Progenitor cell of endocrine pancreas (in vitro differentiated cells): Measurements from ENCODE around the gene CMIP. TPM values are rescaled to one million over a fixed set of nuclear protein-coding genes. Genes with fewer than 3 reads are reported as not detected.
"Not testable (repeated sequence)": the region's sequence is repeated elsewhere in the genome, so short reads cannot be mapped to it uniquely, and the experiment has no call there.

ENCODE experiments used
- DNase-seq: peaks from one replicate; pipeline ENCODE4 v3.0.0; 2021; ENCODE audit warnings: low spot score; ENCODE audit not compliant: unreplicated experiment
- H3K27ac Mint-ChIP-seq: 2 replicates; pipeline ENCODE4 v1.8.0; 2021; ENCODE audit warnings: mild to moderate bottlenecking, moderate library complexity, mixed read lengths
- H3K27me3 Mint-ChIP-seq: 2 replicates; pipeline ENCODE4 v1.8.0; 2021; ENCODE audit warnings: mixed read lengths
- H3K36me3 Mint-ChIP-seq: 2 replicates; pipeline ENCODE4 v1.8.0; 2022; ENCODE audit warnings: mixed read lengths; ENCODE audit not compliant: insufficient read depth
- H3K4me1 Mint-ChIP-seq: 2 replicates; pipeline ENCODE4 v1.8.0; 2021; ENCODE audit warnings: low read depth, mixed read lengths
- H3K4me3 Mint-ChIP-seq: 2 replicates; pipeline ENCODE4 v1.8.0; 2021; ENCODE audit warnings: low read depth, mild to moderate bottlenecking, moderate library complexity, mixed read lengths
- H3K9me3 Mint-ChIP-seq: 2 replicates; pipeline ENCODE4 v1.8.0; 2021; ENCODE audit warnings: low read depth, mixed read lengths
- total RNA-seq: library from RNA; stranded (reverse); gene quantifications from 2 replicates; pipeline ENCODE4 v1.2.1, GENCODE V29; 2021
- TF ChIP-seq, protein P1 (sequence below): fragments of 200-600 bp; sonication (generic); IDR thresholded peaks from one replicate; pipeline ENCODE4 v1.5.0; 2021; ENCODE audit warnings: antibody characterized with exemption, mild to moderate bottlenecking; ENCODE audit not compliant: unreplicated experiment

The CMIP gene
- total RNA-seq, 1 donor from 2014 or later: 62.7 TPM

DNA sequence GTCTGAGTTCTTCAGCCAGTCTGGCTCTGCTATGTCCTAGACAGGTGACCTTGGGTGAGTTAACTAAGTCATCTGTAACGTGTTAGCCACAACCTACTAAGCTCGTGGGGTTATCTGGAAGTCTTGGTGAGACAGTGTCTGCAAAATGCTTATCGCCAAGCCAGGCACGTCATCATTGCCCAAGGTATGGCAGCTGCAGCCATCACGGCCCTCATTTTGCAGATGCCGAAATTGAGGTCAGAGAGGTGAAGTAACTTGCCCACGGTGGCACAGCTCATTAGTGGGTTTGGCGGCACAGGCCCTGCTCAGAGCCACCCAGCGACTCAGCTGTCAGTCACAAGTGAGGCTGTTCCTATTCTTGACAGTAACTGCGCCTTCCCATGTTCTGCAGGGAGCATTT lies 79.8 kb downstream of the CMIP start:
- Mint-ChIP-seq H3K4me3 (no peak overlapping the region), H3K27me3 (no peaks in the 10 kb centered on the region), H3K9me3 (peaks cover 13% of the 10 kb centered on the region), H3K4me1 (peaks cover 4% of the 10 kb centered on the region), H3K27ac (no peak overlapping the region), H3K36me3 (peaks cover 21% of the 10 kb centered on the region)
- no peak for DNase-seq
- TF ChIP-seq, protein P1, sequence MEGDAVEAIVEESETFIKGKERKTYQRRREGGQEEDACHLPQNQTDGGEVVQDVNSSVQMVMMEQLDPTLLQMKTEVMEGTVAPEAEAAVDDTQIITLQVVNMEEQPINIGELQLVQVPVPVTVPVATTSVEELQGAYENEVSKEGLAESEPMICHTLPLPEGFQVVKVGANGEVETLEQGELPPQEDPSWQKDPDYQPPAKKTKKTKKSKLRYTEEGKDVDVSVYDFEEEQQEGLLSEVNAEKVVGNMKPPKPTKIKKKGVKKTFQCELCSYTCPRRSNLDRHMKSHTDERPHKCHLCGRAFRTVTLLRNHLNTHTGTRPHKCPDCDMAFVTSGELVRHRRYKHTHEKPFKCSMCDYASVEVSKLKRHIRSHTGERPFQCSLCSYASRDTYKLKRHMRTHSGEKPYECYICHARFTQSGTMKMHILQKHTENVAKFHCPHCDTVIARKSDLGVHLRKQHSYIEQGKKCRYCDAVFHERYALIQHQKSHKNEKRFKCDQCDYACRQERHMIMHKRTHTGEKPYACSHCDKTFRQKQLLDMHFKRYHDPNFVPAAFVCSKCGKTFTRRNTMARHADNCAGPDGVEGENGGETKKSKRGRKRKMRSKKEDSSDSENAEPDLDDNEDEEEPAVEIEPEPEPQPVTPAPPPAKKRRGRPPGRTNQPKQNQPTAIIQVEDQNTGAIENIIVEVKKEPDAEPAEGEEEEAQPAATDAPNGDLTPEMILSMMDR: no peak

DNA sequence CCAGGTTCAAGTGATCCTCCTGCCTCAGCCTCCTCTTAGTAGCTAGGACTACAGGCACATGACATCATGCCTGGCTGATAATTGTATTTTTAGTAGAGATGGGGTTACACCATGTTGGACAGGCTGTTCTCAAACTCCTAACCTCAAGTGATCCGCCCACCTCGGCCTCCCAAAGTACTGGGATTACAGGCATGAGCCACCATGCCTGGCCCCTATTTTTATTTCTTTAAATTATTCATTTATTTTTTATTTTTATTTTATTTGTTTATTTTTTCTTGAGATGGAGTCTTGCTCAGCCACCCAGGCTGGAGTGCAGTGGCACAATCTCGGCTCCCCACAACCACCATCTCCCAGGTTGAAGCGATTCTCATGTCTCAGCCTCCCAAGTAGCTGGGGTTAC lies 80.3 kb downstream of the CMIP start:
- H3K27me3 Mint-ChIP-seq, DNase-seq, H3K4me1 Mint-ChIP-seq, H3K27ac Mint-ChIP-seq, H3K4me3 Mint-ChIP-seq: not testable (repeated sequence)
- H3K36me3 Mint-ChIP-seq: peaks cover 22% of the 10 kb centered on the region
- H3K9me3 Mint-ChIP-seq: peaks cover 14% of the 10 kb centered on the region

DNA sequence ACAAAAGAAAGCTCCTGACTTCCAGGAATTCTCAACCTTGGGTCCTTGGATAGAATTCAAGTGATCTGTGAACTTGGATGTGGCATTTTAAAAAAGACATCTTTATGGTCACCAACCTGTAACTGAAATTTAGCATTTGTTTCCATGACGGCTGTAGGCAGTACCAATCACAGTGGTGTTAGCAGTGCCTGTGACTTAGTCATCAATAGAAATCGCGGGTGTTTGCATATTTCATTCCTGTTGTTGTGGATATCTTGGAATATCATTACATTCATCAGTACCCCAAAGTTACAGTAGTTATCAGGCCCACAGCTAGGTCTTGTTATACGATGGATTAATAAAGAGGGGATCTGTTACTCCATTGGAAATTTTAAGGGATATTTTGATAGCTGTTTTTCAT lies 81.6 kb downstream of the CMIP start:
- Mint-ChIP-seq H3K9me3 (peaks cover 14% of the 10 kb centered on the region), H3K27me3 (no peaks in the 10 kb centered on the region), H3K4me3 (no peak overlapping the region), H3K4me1 (peaks cover 4% of the 10 kb centered on the region), H3K36me3 (peaks cover 23% of the 10 kb centered on the region), H3K27ac (no peak overlapping the region)
- no peak for DNase-seq
- TF ChIP-seq, protein P1: no peak

DNA sequence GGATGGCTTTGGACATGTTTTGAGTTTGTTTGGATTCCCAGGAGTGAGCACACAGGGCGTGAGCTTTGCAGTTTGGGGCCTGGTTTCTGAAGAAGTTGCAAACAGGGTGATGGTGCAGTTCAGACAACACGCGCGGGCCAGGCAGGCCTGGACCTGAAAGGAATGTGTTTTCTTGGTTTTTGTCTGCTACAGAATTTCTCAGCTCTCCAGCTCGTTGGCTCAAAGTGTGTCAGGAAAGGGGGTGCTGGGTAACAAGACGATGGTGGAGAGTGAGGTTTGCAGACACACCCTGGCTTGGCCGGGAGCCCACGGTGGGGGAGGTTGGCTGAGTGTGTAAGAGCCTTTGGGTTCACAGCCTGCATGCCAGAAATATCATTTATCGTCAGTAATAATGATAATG lies 82.3 kb downstream of the CMIP start:
- TF ChIP-seq, protein P1: no peak
- Mint-ChIP-seq H3K36me3 (peaks cover 25% of the 10 kb centered on the region), H3K9me3 (peaks cover 14% of the 10 kb centered on the region)

DNA sequence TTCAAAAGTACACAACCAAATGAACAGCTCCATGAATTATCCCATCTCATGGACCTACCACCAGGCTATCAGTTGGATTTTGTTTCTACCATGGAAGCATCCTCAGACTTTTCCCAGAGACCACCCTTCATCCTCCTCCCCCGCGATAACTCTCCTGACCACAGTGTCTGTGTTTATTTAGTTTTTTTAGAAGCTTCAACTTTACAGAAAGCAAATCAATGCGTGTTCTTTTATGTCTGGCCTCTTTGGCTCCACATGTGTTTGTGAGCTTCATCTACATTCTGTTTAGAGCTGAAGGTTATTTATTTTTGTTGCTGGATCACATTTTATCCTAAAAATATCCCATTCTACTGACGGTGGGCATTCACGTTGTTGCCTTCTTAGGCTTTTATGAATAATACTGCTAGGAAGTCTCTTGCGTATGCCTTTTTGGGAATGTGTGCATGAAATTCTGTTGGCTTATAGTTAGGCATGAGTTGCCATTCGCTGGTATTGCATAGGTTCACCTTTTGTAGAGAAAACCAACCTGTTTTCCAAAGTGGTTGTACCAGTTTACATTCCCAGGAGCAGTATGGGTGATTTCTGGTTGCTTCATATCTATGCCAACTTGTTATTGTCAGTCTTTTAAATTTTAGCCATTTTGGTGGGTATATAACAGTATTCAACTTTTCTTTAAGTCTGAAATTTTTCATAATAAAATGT lies 83.0 kb downstream of the CMIP start:
- H3K36me3 Mint-ChIP-seq: peaks cover 26% of the 10 kb centered on the region
- TF ChIP-seq, protein P1: no peak
- no peak for DNase-seq
- H3K9me3 Mint-ChIP-seq: peaks cover 14% of the 10 kb centered on the region
- no peak overlapping the region for H3K4me3 Mint-ChIP-seq
- H3K4me1 Mint-ChIP-seq: peaks cover 4% of the 10 kb centered on the region
- no peak overlapping the region for H3K27ac Mint-ChIP-seq
- H3K27me3 Mint-ChIP-seq: no peaks in the 10 kb centered on the region

More for the DNA sequence above, 82.3 kb downstream of the CMIP start:
- H3K27ac Mint-ChIP-seq: peak overlapping the region; percentile 34
- no peak overlapping the region for H3K4me3 Mint-ChIP-seq
- H3K27me3 Mint-ChIP-seq: no peaks in the 10 kb centered on the region
- H3K4me1 Mint-ChIP-seq: peaks cover 4% of the 10 kb centered on the region
- no peak for DNase-seq

DNA sequence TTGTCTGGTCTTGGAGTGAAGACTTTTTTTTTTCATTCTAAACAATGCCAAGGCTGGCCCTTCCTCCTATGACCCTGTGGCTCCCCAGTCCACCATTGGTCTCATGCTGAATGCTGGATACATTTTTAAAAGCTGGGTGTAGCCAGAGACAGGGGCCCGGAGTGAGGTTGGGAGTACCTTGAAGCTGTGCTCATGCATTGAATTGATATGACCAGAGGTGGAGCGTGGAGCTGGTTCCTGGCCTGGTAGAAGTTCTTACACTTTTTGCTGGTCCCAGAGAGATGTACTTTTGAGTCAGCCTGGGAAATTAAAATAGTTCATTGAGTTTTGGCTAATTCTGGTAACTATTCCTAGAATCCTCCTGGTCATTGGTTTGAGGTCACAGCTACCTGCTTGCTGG lies 83.6 kb downstream of the CMIP start:
- H3K27me3 Mint-ChIP-seq: no peaks in the 10 kb centered on the region
- H3K36me3 Mint-ChIP-seq: peaks cover 28% of the 10 kb centered on the region
- H3K4me3 Mint-ChIP-seq: no peak overlapping the region
- no peak for DNase-seq
- no peak overlapping the region for H3K27ac Mint-ChIP-seq
- peaks cover 14% of the 10 kb centered on the region for H3K9me3 Mint-ChIP-seq
- TF ChIP-seq, protein P1: no peak
- peaks cover 7% of the 10 kb centered on the region for H3K4me1 Mint-ChIP-seq
